ENCODE results near the gene PIP4K2A. TPM values are rescaled to one million over a fixed set of nuclear protein-coding genes. Genes with fewer than 3 reads are reported as not detected.

Gene PIP4K2A
- total RNA-seq, 6 donors from 2014 or later, result 20.5 to 70.2 (median 34.4) TPM

DNA sequence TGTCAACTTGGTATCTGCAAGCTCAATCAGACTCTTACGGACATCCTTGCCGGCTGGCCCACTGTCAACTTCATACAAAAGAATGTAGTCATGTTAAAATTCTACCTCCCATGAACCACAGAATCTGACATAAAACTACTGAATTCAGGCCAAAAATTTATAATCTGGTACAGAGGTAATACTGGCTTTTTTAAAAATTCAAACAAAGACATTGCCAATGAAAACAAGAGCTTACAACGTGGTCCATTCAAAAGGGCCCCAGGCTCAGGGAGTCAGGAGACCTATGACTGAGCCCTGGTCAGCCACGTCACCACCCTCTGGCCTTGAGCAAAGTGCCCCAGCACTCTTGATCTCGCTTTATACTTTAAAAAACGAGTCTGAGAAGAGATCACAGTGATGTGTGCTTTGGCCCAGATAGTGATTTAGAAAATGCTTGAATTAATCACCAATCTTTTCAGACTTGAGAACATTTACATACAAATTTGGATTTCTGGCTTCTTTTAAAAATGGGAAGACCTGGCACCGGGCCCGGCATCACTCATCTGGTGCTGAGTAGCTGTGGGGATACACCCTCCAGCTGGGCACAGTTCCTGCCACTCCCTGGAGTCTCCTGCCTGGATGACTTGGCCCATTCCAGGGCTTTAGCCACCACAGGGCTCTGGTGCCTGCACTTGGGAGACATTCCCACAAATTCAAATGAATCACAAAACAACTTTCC lies 94.1 kb downstream of the PIP4K2A start:
- 45 to 55% methylated on average over 8 of the region's 8 CpGs for WGBS, 2 donors
- no peaks in the 10 kb centered on the region for H3K36me3 ChIP-seq
- no peaks in the 10 kb centered on the region for H3K27me3 ChIP-seq
- H3K9me3 ChIP-seq, result no peaks in the 10 kb centered on the region
- peaks cover 70 to 88% (median 79%) of the 10 kb centered on the region in 4 donors for H3K4me1 ChIP-seq
- H3K4me3 ChIP-seq, result no peak overlapping the region
- peak overlapping the region; percentile 10 to 56 (median 32) for H3K27ac ChIP-seq
- TF ChIP-seq, protein P1, sequence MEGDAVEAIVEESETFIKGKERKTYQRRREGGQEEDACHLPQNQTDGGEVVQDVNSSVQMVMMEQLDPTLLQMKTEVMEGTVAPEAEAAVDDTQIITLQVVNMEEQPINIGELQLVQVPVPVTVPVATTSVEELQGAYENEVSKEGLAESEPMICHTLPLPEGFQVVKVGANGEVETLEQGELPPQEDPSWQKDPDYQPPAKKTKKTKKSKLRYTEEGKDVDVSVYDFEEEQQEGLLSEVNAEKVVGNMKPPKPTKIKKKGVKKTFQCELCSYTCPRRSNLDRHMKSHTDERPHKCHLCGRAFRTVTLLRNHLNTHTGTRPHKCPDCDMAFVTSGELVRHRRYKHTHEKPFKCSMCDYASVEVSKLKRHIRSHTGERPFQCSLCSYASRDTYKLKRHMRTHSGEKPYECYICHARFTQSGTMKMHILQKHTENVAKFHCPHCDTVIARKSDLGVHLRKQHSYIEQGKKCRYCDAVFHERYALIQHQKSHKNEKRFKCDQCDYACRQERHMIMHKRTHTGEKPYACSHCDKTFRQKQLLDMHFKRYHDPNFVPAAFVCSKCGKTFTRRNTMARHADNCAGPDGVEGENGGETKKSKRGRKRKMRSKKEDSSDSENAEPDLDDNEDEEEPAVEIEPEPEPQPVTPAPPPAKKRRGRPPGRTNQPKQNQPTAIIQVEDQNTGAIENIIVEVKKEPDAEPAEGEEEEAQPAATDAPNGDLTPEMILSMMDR (IDR thresholded peaks at IDR 0.05), result no peak
- no peak for TF ChIP-seq POLR2AphosphoS5 (IDR thresholded peaks at IDR 0.05)
- TF ChIP-seq POLR2A (IDR thresholded peaks at IDR 0.05), result no peak
- TF ChIP-seq EP300 (IDR thresholded peaks at IDR 0.05), result no peak
- ATAC-seq (ENCODE audit: low FRiP score in 2 of 2) (peak; percentile 80), DNase-seq (peak in 1 of 2 donors; percentile 56)

DNA sequence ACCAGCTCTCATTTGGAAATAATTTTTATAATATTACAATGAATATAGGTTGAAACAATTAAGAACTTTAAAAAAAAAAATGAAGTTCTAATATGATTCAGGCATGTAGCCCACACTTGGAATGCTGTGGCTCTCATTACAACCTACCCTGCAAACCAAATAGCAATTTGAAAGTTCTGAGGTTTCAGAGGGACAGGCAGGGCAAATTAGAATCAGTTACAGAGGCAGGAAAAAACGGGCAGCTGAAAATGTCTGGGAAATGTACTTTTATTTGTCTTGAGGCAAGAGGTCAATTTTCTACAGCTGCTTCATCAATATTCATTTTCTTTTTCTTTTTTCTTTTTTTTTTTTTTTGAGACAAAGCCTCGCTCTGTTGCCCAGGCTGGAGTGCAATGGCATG lies 95.3 kb downstream of the PIP4K2A start:
- DNase-seq (no peak), ATAC-seq (ENCODE audit: low FRiP score in 2 of 2) (no peak)
- no peak for TF ChIP-seq POLR2AphosphoS5 (IDR thresholded peaks at IDR 0.05)
- TF ChIP-seq EP300 (IDR thresholded peaks at IDR 0.05), result no peak
- TF ChIP-seq, protein P1 (IDR thresholded peaks at IDR 0.05), result no peak
- Histone ChIP-seq H3K27me3 (no peaks in the 10 kb centered on the region), H3K36me3 (no peaks in the 10 kb centered on the region), H3K4me3 (no peak overlapping the region), H3K9me3 (no peaks in the 10 kb centered on the region), H3K27ac (no peak overlapping the region), H3K4me1 (peaks cover 65 to 81% (median 74%) of the 10 kb centered on the region in 4 donors)
- 77 to 88% methylated on average over 2 of the region's 2 CpGs for WGBS, 2 donors

DNA sequence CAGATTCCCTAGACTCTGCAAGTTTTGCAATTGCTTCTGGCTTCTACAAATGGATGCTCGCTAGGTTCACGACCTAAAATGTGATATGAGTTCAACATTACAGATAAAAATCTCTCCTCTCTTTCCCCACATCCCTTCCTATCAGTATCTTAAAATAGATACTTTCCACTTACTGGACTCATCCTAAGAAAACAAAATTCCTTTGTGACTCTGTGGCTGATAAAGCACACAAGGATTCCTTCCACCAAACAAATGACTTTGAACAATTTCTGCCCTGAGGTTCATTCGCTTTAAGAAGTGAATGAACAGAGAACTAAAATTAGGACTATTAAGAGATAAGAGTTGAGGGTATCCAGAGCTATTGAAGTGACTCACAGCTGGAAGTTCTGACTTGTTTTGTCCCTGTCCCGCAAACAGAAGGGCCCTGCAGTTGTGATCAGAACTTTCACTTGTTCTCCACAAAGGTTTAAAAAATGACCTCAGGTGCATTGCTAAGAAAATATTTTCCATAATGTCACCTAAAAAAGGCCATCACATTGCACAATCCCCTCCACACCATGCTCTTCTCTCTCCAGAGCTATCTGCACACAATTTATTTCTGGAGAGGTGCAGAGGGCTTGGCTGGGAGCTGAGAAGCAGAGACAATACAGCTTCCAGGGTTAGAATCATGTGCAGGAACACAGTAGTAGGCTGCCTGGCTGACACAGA lies 96.1 kb downstream of the PIP4K2A start:
- H3K36me3 ChIP-seq, result no peaks in the 10 kb centered on the region
- H3K4me1 ChIP-seq, result peaks cover 57 to 72% (median 65%) of the 10 kb centered on the region in 4 donors
- no peaks in the 10 kb centered on the region for H3K27me3 ChIP-seq
- ATAC-seq (ENCODE audit: low FRiP score in 2 of 2), result no peak
- H3K9me3 ChIP-seq, result no peaks in the 10 kb centered on the region
- H3K27ac ChIP-seq, result peak overlapping the region in 3 of 4 donors; percentile 33 to 51 (median 49)
- DNase-seq, result no peak
- H3K4me3 ChIP-seq, result no peak overlapping the region
- TF ChIP-seq, protein P1 (IDR thresholded peaks at IDR 0.05), result no peak
- TF ChIP-seq POLR2A (IDR thresholded peaks at IDR 0.05), result no peak
- no peak for TF ChIP-seq EP300 (IDR thresholded peaks at IDR 0.05)
- TF ChIP-seq POLR2AphosphoS5 (IDR thresholded peaks at IDR 0.05), result no peak
- WGBS, 2 donors, result 42 to 55% methylated on average over 4 of the region's 4 CpGs

DNA sequence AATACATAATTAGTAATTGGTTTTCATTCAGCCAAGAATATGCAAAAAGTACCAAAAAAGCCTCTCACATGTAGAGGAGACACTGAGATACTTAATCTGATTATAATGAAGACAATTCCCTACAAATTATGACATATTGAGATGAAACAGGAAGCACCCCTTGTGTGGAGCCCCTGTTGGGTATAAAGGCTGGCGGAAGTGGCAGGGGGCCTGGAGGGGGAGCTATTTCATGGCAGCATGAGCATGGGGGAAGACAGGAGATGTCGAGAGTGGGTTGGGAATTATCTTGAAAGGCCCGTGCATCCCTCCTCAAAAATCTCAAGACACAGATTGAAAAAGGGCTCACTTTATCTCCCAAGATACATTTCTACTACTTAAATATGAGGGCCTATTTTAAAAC lies 96.9 kb downstream of the PIP4K2A start:
- H3K4me1 ChIP-seq, result peaks cover 54 to 71% (median 62%) of the 10 kb centered on the region in 4 donors
- H3K9me3 ChIP-seq, result no peaks in the 10 kb centered on the region
- ATAC-seq (ENCODE audit: low FRiP score in 2 of 2), result no peak
- peak overlapping the region in 2 of 4 donors; percentile 49 to 51 for H3K27ac ChIP-seq
- TF ChIP-seq POLR2A (IDR thresholded peaks at IDR 0.05) (no peak), EP300 (IDR thresholded peaks at IDR 0.05) (no peak), POLR2AphosphoS5 (IDR thresholded peaks at IDR 0.05) (no peak)
- TF ChIP-seq, protein P1 (IDR thresholded peaks at IDR 0.05), result no peak
- H3K4me3 ChIP-seq, result no peak overlapping the region
- WGBS, 2 donors, result 68 to 82% methylated on average over 3 of the region's 3 CpGs
- no peaks in the 10 kb centered on the region for H3K27me3 ChIP-seq
- no peaks in the 10 kb centered on the region for H3K36me3 ChIP-seq
- DNase-seq, result no peak
